NB4 (cell line): ENCODE results near the gene SRXN1.

Experiments
- CTCF ChIP-seq: IDR thresholded peaks from one replicate; pipeline ENCODE4 v1.5.1; 2012; ENCODE audit warnings: low read depth, low read length
- MAX ChIP-seq: IDR thresholded peaks from 2 replicates; pipeline ENCODE4 v1.6.1; 2011; ENCODE audit warnings: low read depth, low read length
- MYC ChIP-seq: IDR thresholded peaks from 2 replicates; pipeline ENCODE4 v1.6.1; 2011; ENCODE audit warnings: low read depth, low read length
- POLR2A ChIP-seq: IDR thresholded peaks from 2 replicates; pipeline ENCODE4 v1.6.1; 2011; ENCODE audit warnings: mild to moderate bottlenecking; ENCODE audit not compliant: insufficient read length; ENCODE audit errors: extremely low read depth

GRCh38 chr20:603116-603640, 49.8 kb downstream of the SRXN1 start:
- no peak for TF ChIP-seq CTCF
- TF ChIP-seq MAX: no peak
- no peak for TF ChIP-seq POLR2A
- TF ChIP-seq MYC: no peak
